T1000 (cell line): Measurements from ENCODE around the gene RUNX3.

Experiments
- DNase-seq: peaks from one replicate; lab custom pipeline; 2025; ENCODE audit warnings: mixed read lengths; lab: John Stamatoyannopoulos, UW

RUNX3 gene

GRCh38 chr1:24861821-24862727 lies 68.0 kb downstream of the RUNX3 start:
- DNase-seq: no peak

DNA sequence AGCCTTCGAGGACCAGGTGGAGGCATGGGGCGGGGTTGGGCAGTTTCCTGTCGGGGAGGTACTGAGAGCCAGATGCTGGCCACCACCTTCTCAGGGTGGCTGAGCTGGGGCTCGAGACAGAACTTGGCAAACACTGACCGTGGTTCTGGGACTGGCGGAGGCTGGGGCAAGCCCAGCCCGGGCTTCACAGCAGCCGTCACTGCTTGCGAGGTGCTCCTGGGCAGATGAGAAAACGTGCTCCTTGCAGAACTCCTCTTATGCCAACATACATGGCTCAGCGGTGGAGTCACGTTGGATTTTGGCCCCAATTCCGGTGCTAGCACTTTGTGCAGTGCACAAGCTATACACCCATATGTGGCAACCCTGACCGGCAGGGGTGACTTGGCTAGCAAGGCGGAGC lies 69.2 kb downstream of the RUNX3 start:
- no peak for DNase-seq

GRCh38 chr1:24859063-24860010 lies 70.7 kb downstream of the RUNX3 start:
- DNase-seq: no peak

DNA sequence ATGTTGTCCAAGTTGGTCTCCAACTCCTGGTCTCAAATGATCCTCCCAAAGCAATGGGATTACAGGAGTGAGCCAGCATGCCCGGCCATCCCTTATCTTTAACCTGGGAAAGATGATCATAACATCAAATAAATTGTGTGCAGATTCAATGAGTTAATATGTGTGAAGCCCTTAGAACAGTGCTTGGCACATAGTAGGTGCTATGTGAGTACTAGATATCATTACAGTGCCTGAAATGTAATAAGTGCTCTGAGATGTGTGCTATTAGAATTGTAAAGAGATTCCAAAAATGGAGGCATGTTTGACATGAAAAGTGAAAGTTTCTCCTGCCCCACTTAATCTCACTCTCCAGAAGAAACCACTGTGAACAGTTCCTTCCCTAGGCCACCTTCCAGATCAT lies 71.8 kb downstream of the RUNX3 start:
- no peak for DNase-seq

DNA sequence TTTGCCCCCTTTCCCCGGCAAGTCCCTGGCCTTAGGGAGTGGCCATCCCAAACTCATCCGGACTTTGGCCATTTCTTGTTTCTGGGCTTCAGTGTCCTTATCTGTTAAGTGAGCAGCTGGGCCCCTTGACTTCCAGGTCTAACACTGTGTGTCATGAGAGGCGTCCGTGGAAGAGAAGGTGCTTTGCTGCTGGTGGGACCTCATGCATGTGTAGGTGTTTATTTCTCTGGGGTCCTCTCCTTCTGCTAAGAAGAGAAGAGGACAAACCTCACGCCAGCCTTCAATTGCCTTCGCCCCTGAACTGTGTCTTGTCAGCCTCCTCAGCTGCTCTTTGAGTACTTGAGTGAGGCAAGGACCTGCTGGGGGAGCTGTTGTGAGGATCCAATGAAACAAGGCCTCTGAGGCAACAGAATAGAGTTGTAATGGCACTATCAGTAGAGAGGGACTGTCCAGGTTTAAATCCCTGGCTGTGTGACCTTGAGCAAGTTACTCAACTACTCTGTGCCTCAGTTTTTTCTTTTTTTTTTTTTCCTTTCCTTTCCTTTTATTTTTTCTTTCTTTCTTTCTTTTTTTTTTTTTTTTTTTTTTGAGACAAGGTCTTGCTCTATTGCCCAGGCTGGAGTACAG lies 72.5 kb downstream of the RUNX3 start:
- no peak for DNase-seq

DNA sequence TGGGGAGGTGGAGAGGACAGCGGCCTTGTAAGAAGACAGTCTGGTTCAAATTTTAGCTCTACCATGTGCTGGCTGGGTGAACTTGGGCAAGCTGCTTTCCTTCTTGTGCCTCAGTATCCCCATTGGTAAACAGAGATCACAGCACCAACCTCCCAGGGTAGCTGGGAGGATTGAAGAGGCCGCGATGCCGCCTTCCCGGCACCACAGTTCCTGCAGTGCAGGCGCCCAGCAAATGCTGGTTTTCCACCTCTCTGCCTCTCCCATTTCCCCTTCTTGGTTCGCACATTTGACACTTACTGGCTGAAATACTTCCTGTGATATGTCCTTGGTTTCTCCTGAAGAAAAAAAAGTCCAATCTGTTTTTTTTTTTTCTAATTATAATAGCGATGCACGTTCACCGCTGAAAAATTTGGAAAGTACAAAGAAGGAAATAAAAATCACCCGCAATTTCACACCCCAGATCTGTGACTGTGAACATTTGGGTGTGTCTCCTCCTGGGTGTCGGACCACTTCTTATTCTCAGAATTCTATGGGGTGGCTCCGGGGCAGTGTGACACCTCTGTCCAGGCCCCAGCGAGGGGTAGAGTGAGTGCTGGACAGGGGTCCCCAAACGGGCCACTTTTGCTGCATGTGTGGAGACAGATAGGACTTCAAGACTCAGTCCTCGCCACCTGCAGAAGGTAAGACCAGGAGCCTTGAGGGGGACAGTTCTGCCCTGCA lies 73.1 kb downstream of the RUNX3 start:
- DNase-seq: no peak

GRCh38 chr1:24855474-24855873 lies 74.6 kb downstream of the RUNX3 start:
- no peak for DNase-seq

DNA sequence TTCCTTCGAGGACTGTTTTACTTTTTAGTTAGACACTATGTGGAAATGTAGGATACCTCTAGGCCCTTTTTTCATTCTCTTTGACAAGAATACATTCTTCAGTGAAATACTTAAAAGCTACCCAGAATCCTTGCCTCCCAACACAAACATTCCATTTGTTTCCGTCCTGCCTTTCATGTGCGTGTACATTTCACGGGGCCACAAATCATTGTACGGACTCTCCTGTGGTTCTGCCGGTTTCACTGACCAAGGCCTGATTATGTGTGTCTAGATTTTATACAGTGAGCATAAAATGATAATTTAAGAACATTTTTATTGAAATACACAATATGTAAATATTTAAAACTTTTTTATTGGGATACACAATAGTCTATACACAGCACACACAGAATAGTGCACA lies 76.4 kb downstream of the RUNX3 start:
- DNase-seq: no peak

DNA sequence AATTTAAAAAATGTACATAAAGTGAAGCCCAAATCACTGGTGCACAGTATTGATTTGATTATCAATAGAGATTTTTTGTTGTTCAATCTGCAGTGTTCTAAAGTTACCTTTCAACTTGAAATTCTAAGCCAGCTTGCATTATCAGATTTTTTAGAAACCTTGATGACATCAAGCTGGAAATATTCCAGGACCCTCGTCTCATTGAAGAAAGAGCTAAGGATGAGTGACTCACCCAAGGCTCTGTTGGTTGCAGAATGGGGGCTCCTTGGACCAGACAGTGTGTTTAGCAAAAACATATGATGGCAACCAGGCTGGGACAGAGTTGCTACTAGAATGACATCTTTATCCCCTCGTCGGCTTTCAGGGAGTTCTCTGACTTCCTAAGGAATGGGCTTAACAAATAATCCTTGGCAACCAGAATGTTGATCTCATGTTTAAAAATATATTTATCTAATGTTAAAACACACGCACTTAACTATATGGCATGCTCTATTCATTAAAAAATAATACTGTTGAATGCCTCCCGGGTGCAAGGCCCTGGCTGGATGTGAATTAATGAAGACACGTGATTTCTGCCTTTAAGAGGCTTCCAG lies 79.7 kb downstream of the RUNX3 start:
- DNase-seq: no peak

DNA sequence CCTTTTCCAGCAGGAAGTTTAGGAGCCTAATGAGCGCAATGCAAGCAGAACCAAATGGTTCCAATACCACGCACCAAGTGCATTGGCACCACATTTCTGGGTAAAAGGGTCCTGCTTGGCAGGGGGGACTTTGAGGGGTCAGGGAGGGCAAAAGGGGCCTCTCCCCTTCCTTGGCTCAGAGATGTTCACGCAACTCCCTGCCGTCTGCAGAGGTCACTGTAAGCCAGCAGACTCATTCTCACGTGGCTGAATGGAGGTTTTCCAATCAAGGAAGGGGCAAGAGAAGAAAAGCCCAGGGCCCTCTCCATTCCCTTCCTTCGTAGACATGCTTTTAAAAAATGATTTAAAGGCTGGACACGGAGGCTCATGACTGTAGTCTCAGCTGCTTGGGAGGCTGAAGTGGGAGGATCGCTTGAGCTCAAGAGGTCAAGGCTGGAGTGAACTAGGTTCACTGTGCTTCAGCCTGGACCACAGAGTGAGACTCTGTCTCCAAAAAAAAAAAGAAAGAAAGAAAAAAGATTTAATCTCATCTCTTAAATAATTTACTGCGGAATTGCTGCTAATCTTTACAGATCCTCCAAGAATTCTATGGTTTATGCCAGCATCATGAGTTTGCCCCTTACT lies 80.3 kb downstream of the RUNX3 start:
- no peak for DNase-seq
